GM19240 (cell line): ENCODE data around the gene KIF26B.

Experiments
- DNase-seq: peaks from one replicate; pipeline ENCODE4 v3.0.0; 2011; ENCODE audit warnings: low spot score; ENCODE audit not compliant: insufficient read length

Gene KIF26B

GRCh38 chr1:245673881-245674414, 519.2 kb downstream of the KIF26B start:
- no peak for DNase-seq

- DNase-seq = no peak
Observed at GRCh38 chr1:245677461-245678240, 522.9 kb downstream of the KIF26B start.

- DNase-seq = no peak
Observed at GRCh38 chr1:245678860-245679411, 524.2 kb downstream of the KIF26B start.

GRCh38 chr1:245679821-245680780, 525.3 kb downstream of the KIF26B start:
- DNase-seq = no peak

GRCh38 chr1:245682638-245683628, 528.1 kb downstream of the KIF26B start:
- DNase-seq = no peak

- no peak for DNase-seq
Observed at GRCh38 chr1:245683676-245684075, 528.9 kb downstream of the KIF26B start.

GRCh38 chr1:245684166-245684565, 529.4 kb downstream of the KIF26B start:
- DNase-seq = no peak

GRCh38 chr1:245684571-245684970, 529.8 kb downstream of the KIF26B start:
- DNase-seq = no peak

GRCh38 chr1:245685111-245685810, 530.5 kb downstream of the KIF26B start:
- DNase-seq = no peak

- no peak for DNase-seq
Observed at GRCh38 chr1:245686006-245686405, 531.2 kb downstream of the KIF26B start.

GRCh38 chr1:245686446-245687030, 531.8 kb downstream of the KIF26B start:
- DNase-seq = no peak

- DNase-seq = no peak
Observed at GRCh38 chr1:245687152-245687635, 532.4 kb downstream of the KIF26B start.

- DNase-seq = no peak
Observed at GRCh38 chr1:245687636-245688535, 533.1 kb downstream of the KIF26B start.

- no peak for DNase-seq
Observed at GRCh38 chr1:245688536-245689453, 534.0 kb downstream of the KIF26B start.

GRCh38 chr1:245690156-245690690, 535.4 kb downstream of the KIF26B start:
- no peak for DNase-seq

GRCh38 chr1:245690946-245691541, 536.3 kb downstream of the KIF26B start:
- no peak for DNase-seq

GRCh38 chr1:245691897-245692296, 537.1 kb downstream of the KIF26B start:
- DNase-seq = no peak
